ENCODE data around the gene EYS. TPM values are rescaled to one million over a fixed set of nuclear protein-coding genes. Genes with fewer than 3 reads are reported as not detected.

Gene EYS
- polyA plus RNA-seq, 2 of the 4 experiments (the other 2 are of a cell fraction) = 0.03 to 0.06 TPM

- H3K9me3 ChIP-seq = no peaks in the 10 kb centered on the region
- H3K27ac ChIP-seq = no peak overlapping the region
- WGBS (ENCODE audit: missing lambda C conversion rate) = 59% methylated on average over 2 of the region's 2 CpGs
- H3K4me2 ChIP-seq = no peak overlapping the region
- no peak overlapping the region for H3K4me3 ChIP-seq
- ATAC-seq = no peak
- FAIRE-seq = no peak
- TF ChIP-seq ZNF302 (CRISPR knock-in tag; IDR thresholded peaks at IDR 0.05) (no peak), ZSCAN20 (CRISPR knock-in tag; IDR thresholded peaks at IDR 0.05) (no peak), CEBPB (IDR thresholded peaks at IDR 0.05) (no peak), HDAC2 (IDR thresholded peaks at IDR 0.05) (no peak), EHF (CRISPR knock-in tag; IDR thresholded peaks at IDR 0.05) (no peak), FOXS1 (CRISPR knock-in tag; IDR thresholded peaks at IDR 0.05) (no peak), EP300 (IDR thresholded peaks at IDR 0.05) (no peak), BCL3 (IDR thresholded peaks at IDR 0.05) (no peak), RFX5 (IDR thresholded peaks at IDR 0.05) (no peak), RARB (CRISPR knock-in tag; IDR thresholded peaks at IDR 0.05) (no peak), CHD4 (IDR thresholded peaks at IDR 0.05; ENCODE audit: borderline replicate concordance) (no peak), RNF2 (IDR thresholded peaks at IDR 0.05; ENCODE audit: borderline replicate concordance, low read depth) (no peak), CBX2 (IDR thresholded peaks at IDR 0.05; ENCODE audit: borderline replicate concordance, low read depth) (no peak), HMGXB4 (CRISPR knock-in tag; IDR thresholded peaks at IDR 0.05; ENCODE audit: borderline replicate concordance) (no peak), NR3C1 (IDR thresholded peaks at IDR 0.05) (no peak), POLR2AphosphoS2 (conservative IDR thresholded peaks at IDR 0.05; ENCODE audit: low read length) (no peak), E2F6 (IDR thresholded peaks at IDR 0.05; ENCODE audit: borderline replicate concordance, low read depth) (no peak), POLR2A (IDR thresholded peaks at IDR 0.05; ENCODE audit: low read length) (no peak)
- ChIA-PET POLR2A (no interaction called here), CTCF (no interaction called here)
- no peak for DNase-seq (ENCODE audit: low read depth in 1 of 2, low spot score in 1 of 2)
- no peaks in the 10 kb centered on the region for H3K4me1 ChIP-seq
These were observed 654.4 kb downstream of the EYS start for GRCh38 chr6:65052626-65053025.

- no peak overlapping the region for H3K27ac ChIP-seq
- DNase-seq (ENCODE audit: low read depth in 1 of 2, low spot score in 1 of 2) (no peak), ATAC-seq (no peak), FAIRE-seq (no peak)
- no peak overlapping the region for H3K4me2 ChIP-seq
- ChIA-PET POLR2A (no interaction called here), CTCF (no interaction called here)
- TF ChIP-seq MAZ (IDR thresholded peaks at IDR 0.05; ENCODE audit: borderline replicate concordance, low read depth, low read length) (no peak), NPAS2 (CRISPR knock-in tag; IDR thresholded peaks at IDR 0.05; ENCODE audit: borderline replicate concordance) (no peak), CEBPB (IDR thresholded peaks at IDR 0.05) (no peak), MAFK (IDR thresholded peaks at IDR 0.05; ENCODE audit: partially characterized antibody) (no peak), ZFP36 (IDR thresholded peaks at IDR 0.05; ENCODE audit: borderline replicate concordance, partially characterized antibody) (no peak), KDM5A (IDR thresholded peaks at IDR 0.05) (no peak), MYC (IDR thresholded peaks at IDR 0.05; ENCODE audit: borderline replicate concordance, low read length) (no peak), TFCP2L1 (CRISPR knock-in tag; IDR thresholded peaks at IDR 0.05) (no peak), USF2 (IDR thresholded peaks at IDR 0.05) (no peak)
- H3K9me3 ChIP-seq = no peaks in the 10 kb centered on the region
- H3K4me3 ChIP-seq = no peak overlapping the region
- no peaks in the 10 kb centered on the region for H3K4me1 ChIP-seq
These were observed 661.2 kb downstream of the EYS start for GRCh38 chr6:65045801-65046200.

Measured in A549 (cell line).